HEK293 (cell line): ENCODE results near the gene OTOF.

Experiments
- CTCF ChIA-PET: fragments of 350-600 bp; formaldehyde crosslinking; extraction: SDS; loops from one replicate; lab custom pipeline; 2021; ENCODE audit warnings: antibody characterized with exemption; lab: Yijun Ruan, JAX
- POLR2A ChIA-PET: fragments of 300-600 bp; formaldehyde crosslinking; extraction: SDS; loops from one replicate; lab custom pipeline; 2020; ENCODE audit warnings: antibody characterized with exemption, inconsistent platforms; lab: Yijun Ruan, JAX
- H3K27ac ChIP-seq: fragments of 200-500 bp; sonication (Bioruptor generic); 2 replicates; pipeline ENCODE4 v1.5.1; 2014; ENCODE audit warnings: low read depth, low read length, control low read depth, inconsistent platforms; ENCODE audit errors: extremely low read depth
- H3K36me3 ChIP-seq, 2 experiments: fragments of 200-500 bp in 1 of 2; sonication (Bioruptor generic) in 1 of 2; 1 replicate in 1 of 2; 2 replicates in 1 of 2; pipeline ENCODE4 v1.5.1; 2014 to 2017; ENCODE audit warnings: inconsistent platforms in 2 of 2, low read length in 2 of 2; ENCODE audit not compliant: control insufficient read depth in 2 of 2, insufficient read depth in 1 of 2
- H3K4me1 ChIP-seq: fragments of 200-500 bp; sonication (Bioruptor generic); 2 replicates; pipeline ENCODE4 v1.5.1; 2014; ENCODE audit warnings: mild to moderate bottlenecking, low read length, inconsistent platforms; ENCODE audit not compliant: control insufficient read depth, insufficient read depth
- H3K4me3 ChIP-seq: 2 replicates; pipeline ENCODE4 v1.5.1; 2011; ENCODE audit warnings: low read depth, mild to moderate bottlenecking, control low read depth, low read length, moderate library complexity
- H3K9me3 ChIP-seq: fragments of 200-500 bp; sonication (Bioruptor generic); 2 replicates; pipeline ENCODE4 v1.5.1; 2014; ENCODE audit warnings: low read depth, low read length, inconsistent platforms; ENCODE audit not compliant: control insufficient read depth, insufficient read depth
- AEBP2 ChIP-seq: fragments of 450-650 bp; formaldehyde crosslinking; IDR thresholded peaks from 2 replicates; pipeline ENCODE4 v1.5.1; 2016; ENCODE audit warnings: missing biosample characterization, missing genetic modification characterization, borderline replicate concordance
- CTCF ChIP-seq: fragments of 450-650 bp; formaldehyde crosslinking; IDR thresholded peaks from 2 replicates; pipeline ENCODE4 v1.5.1; 2016; ENCODE audit warnings: missing biosample characterization, missing genetic modification characterization
- PRDM6 ChIP-seq: fragments of 450-650 bp; formaldehyde crosslinking; IDR thresholded peaks from 2 replicates; pipeline ENCODE4 v1.5.1; 2017; ENCODE audit warnings: missing biosample characterization, missing genetic modification characterization
- REPIN1 ChIP-seq: fragments of 450-650 bp; formaldehyde crosslinking; IDR thresholded peaks from 2 replicates; pipeline ENCODE4 v1.5.1; 2017; ENCODE audit warnings: missing biosample characterization, missing genetic modification characterization, low read depth
- ZBTB20 ChIP-seq: fragments of 450-650 bp; formaldehyde crosslinking; IDR thresholded peaks from 2 replicates; pipeline ENCODE4 v1.5.1; 2016; ENCODE audit warnings: missing biosample characterization, missing genetic modification characterization
- ZBTB44 ChIP-seq: fragments of 450-650 bp; IDR thresholded peaks from 2 replicates; pipeline ENCODE4 v1.5.1; 2018; ENCODE audit warnings: missing biosample characterization, mild to moderate bottlenecking, missing genetic modification characterization
- ZBTB6 ChIP-seq: fragments of 450-650 bp; formaldehyde crosslinking; IDR thresholded peaks from 2 replicates; pipeline ENCODE4 v1.5.1; 2017; ENCODE audit warnings: missing biosample characterization, missing genetic modification characterization
- ZFP3 ChIP-seq: fragments of 450-650 bp; formaldehyde crosslinking; IDR thresholded peaks from 2 replicates; pipeline ENCODE4 v1.5.1; 2016; ENCODE audit warnings: low read depth, missing biosample characterization, missing genetic modification characterization
- ZFP37 ChIP-seq: fragments of 450-650 bp; formaldehyde crosslinking; IDR thresholded peaks from 2 replicates; pipeline ENCODE4 v1.5.1; 2016; ENCODE audit warnings: missing biosample characterization, missing genetic modification characterization
- ZNF148 ChIP-seq: fragments of 450-650 bp; formaldehyde crosslinking; IDR thresholded peaks from 2 replicates; pipeline ENCODE4 v1.5.0; 2017; ENCODE audit warnings: missing biosample characterization, missing genetic modification characterization, borderline replicate concordance
- ZNF433 ChIP-seq: fragments of 450-650 bp; formaldehyde crosslinking; IDR thresholded peaks from 2 replicates; pipeline ENCODE4 v1.5.1; 2016; ENCODE audit warnings: missing biosample characterization, missing genetic modification characterization, low read depth
- ZNF529 ChIP-seq: fragments of 450-650 bp; formaldehyde crosslinking; IDR thresholded peaks from 2 replicates; pipeline ENCODE4 v1.5.1; 2017; ENCODE audit warnings: missing genetic modification characterization, missing biosample characterization; ENCODE audit not compliant: insufficient replicate concordance
- ZNF548 ChIP-seq: fragments of 450-650 bp; formaldehyde crosslinking; IDR thresholded peaks from 2 replicates; pipeline ENCODE4 v1.5.1; 2016; ENCODE audit warnings: missing biosample characterization, missing genetic modification characterization
- ZNF600 ChIP-seq: fragments of 450-650 bp; formaldehyde crosslinking; IDR thresholded peaks from 2 replicates; pipeline ENCODE4 v1.5.1; 2016; ENCODE audit warnings: missing biosample characterization, missing genetic modification characterization
- ZNF610 ChIP-seq: fragments of 450-650 bp; formaldehyde crosslinking; IDR thresholded peaks from 2 replicates; pipeline ENCODE4 v1.5.1; 2016; ENCODE audit warnings: missing biosample characterization, missing genetic modification characterization, borderline replicate concordance
- ZNF621 ChIP-seq: fragments of 450-650 bp; formaldehyde crosslinking; IDR thresholded peaks from 2 replicates; pipeline ENCODE4 v1.5.1; 2017; ENCODE audit warnings: missing biosample characterization, missing genetic modification characterization
- ZNF704 ChIP-seq: fragments of 450-650 bp; formaldehyde crosslinking; IDR thresholded peaks from 2 replicates; pipeline ENCODE4 v1.5.1; 2016; ENCODE audit warnings: missing biosample characterization, missing genetic modification characterization
- ZNF747 ChIP-seq: fragments of 450-650 bp; formaldehyde crosslinking; IDR thresholded peaks from 2 replicates; pipeline ENCODE4 v1.5.1; 2016; ENCODE audit warnings: missing biosample characterization, missing genetic modification characterization
- ZSCAN18 ChIP-seq: fragments of 450-650 bp; formaldehyde crosslinking; IDR thresholded peaks from 2 replicates; pipeline ENCODE4 v1.5.1; 2016; ENCODE audit warnings: missing biosample characterization, missing genetic modification characterization
- ZSCAN30 ChIP-seq: fragments of 450-650 bp; IDR thresholded peaks from 2 replicates; pipeline ENCODE4 v1.5.1; 2018; ENCODE audit warnings: missing biosample characterization, mild to moderate bottlenecking, missing genetic modification characterization, moderate library complexity

OTOF gene

GRCh38 chr2:26430826-26431225, 47.1 kb downstream of the OTOF start (continued):
- no peak for TF ChIP-seq ZNF148 (tag by site-specific recombination)
- TF ChIP-seq ZSCAN18: no peak
- no peak for TF ChIP-seq CTCF
- TF ChIP-seq ZNF747 (tag by site-specific recombination): no peak
- no peak for TF ChIP-seq ZBTB44 (tag by site-specific recombination)
- no peak for TF ChIP-seq ZSCAN30 (tag by site-specific recombination)
- TF ChIP-seq ZNF433 (tag by site-specific recombination): no peak
- TF ChIP-seq ZFP3: no peak
- no peak for TF ChIP-seq ZBTB6
- no peak for TF ChIP-seq ZNF621
- no peak for TF ChIP-seq AEBP2 (tag by site-specific recombination)
- TF ChIP-seq, all 188 proteins: peak for 0

- Histone ChIP-seq H3K4me1 (peaks cover 6% of the 10 kb centered on the region), H3K36me3 (no peaks in the 10 kb centered on the region), H3K4me3 (no peak overlapping the region), H3K27ac (no peak overlapping the region), H3K9me3 (no peaks in the 10 kb centered on the region)
- ChIA-PET CTCF (interaction anchor here (0.6 kb wide), 2 partner anchors 12 to 345 kb away, joined by 3 to 4 read pairs; no protein-coding TSS in a partner anchor), POLR2A (interaction anchor here (0.6 kb wide), 1 partner anchor 186 kb away, joined by 3 read pairs; no protein-coding TSS in a partner anchor)
- TF ChIP-seq ZNF548 (tag by site-specific recombination) (no peak), REPIN1 (tag by site-specific recombination) (no peak), ZNF704 (tag by site-specific recombination) (no peak), ZBTB20 (tag by site-specific recombination) (peak; percentile 73), ZNF610 (tag by site-specific recombination) (no peak), ZNF600 (tag by site-specific recombination) (no peak), ZNF529 (tag by site-specific recombination) (no peak), PRDM6 (tag by site-specific recombination) (0 out of 2 replicates have a peak, but pooled peaks have one; percentile 22), ZFP37 (tag by site-specific recombination) (no peak)
These were observed 47.9 kb downstream of the OTOF start for GRCh38 chr2:26429779-26430578.
